HepG2 (cell line): ENCODE measurements around the gene PSMD12. TPM values are rescaled to one million over a fixed set of nuclear protein-coding genes. Genes with fewer than 3 reads are reported as not detected.

Experiments used
- BRD4 ChIP-seq: sonication (generic); formaldehyde crosslinking; IDR thresholded peaks from 2 replicates; pipeline ENCODE4 v1.4.0; 2020; ENCODE audit warnings: missing genetic modification reagents
- CBX2 ChIP-seq, 2 experiments: fragments of 200-600 bp in 1 of 2; sonication (generic); formaldehyde crosslinking in 1 of 2; IDR thresholded peaks; 2 replicates each; pipeline versions ENCODE4 v1.7.0 to v1.8.1; 2018 to 2022; ENCODE audit warnings: low read depth in 2 of 2, low read length in 1 of 2, mild to moderate bottlenecking in 1 of 2, missing genetic modification reagents in 1 of 2
- DNMT3B ChIP-seq: conservative IDR thresholded peaks from 2 replicates; pipeline ENCODE4 v1.6.1; 2016; ENCODE audit warnings: missing biosample characterization, control low read depth
- DR1 ChIP-seq: sonication (generic); formaldehyde crosslinking; IDR thresholded peaks from 2 replicates; pipeline ENCODE4 v1.8.0; 2021; ENCODE audit warnings: mild to moderate bottlenecking, missing genetic modification reagents, inconsistent platforms
- ELF1 ChIP-seq: sonication (generic); formaldehyde crosslinking; IDR thresholded peaks from 2 replicates; pipeline ENCODE4 v1.4.0; 2020; ENCODE audit warnings: missing genetic modification reagents
- HNF4G ChIP-seq, 2 experiments: sonication (generic) in 1 of 2; formaldehyde crosslinking in 1 of 2; IDR thresholded peaks; 2 replicates each; pipeline versions ENCODE4 v1.4.0 to v1.6.1; 2011 to 2020; ENCODE audit warnings: borderline replicate concordance in 2 of 2, low read depth in 2 of 2, mild to moderate bottlenecking in 2 of 2, low read length in 1 of 2, missing genetic modification reagents in 1 of 2, moderate library complexity in 1 of 2
- IRX3 ChIP-seq: sonication (generic); formaldehyde crosslinking; IDR thresholded peaks from 2 replicates; pipeline ENCODE4 v1.8.1; 2023; ENCODE audit warnings: mild to moderate bottlenecking, low read depth, missing genetic modification reagents, borderline replicate concordance
- RBM39 ChIP-seq: fragments of 200-400 bp; formaldehyde crosslinking; IDR thresholded peaks from one replicate; pipeline ENCODE4 v1.6.1; 2018; ENCODE audit warnings: antibody characterized with exemption, mild to moderate bottlenecking, low read depth, low read length; ENCODE audit not compliant: poor library complexity, severe bottlenecking
- TBL1XR1 ChIP-seq: fragments of 150-350 bp; IDR thresholded peaks from 2 replicates; pipeline ENCODE4 v1.6.1; 2014; ENCODE audit warnings: borderline replicate concordance, low read length; ENCODE audit not compliant: partially characterized antibody
- ZBTB20 ChIP-seq: sonication (generic); formaldehyde crosslinking; IDR thresholded peaks from 2 replicates; pipeline ENCODE4 v1.8.1; 2023; ENCODE audit warnings: missing genetic modification reagents, low read depth, mild to moderate bottlenecking, borderline replicate concordance
- ZNF280B ChIP-seq: sonication (generic); formaldehyde crosslinking; IDR thresholded peaks from 2 replicates; pipeline ENCODE4 v1.5.0; 2020; ENCODE audit warnings: missing genetic modification reagents, mild to moderate bottlenecking, borderline replicate concordance
- ZNF468 ChIP-seq: sonication (generic); formaldehyde crosslinking; IDR thresholded peaks from 2 replicates; pipeline ENCODE4 v1.8.0; 2022; ENCODE audit warnings: mild to moderate bottlenecking, moderate library complexity, missing genetic modification reagents
- ZNF580 ChIP-seq: IDR thresholded peaks from 2 replicates; pipeline ENCODE4 v1.6.1; 2016; ENCODE audit warnings: low read depth, borderline replicate concordance
- ZNF616 ChIP-seq: sonication (generic); formaldehyde crosslinking; IDR thresholded peaks from 2 replicates; pipeline ENCODE4 v1.5.0; 2020; ENCODE audit warnings: low read depth, mild to moderate bottlenecking, missing genetic modification reagents
- ZNF7 ChIP-seq: IDR thresholded peaks from 2 replicates; pipeline ENCODE4 v1.6.1; 2016; ENCODE audit warnings: missing biosample characterization, missing genetic modification reagents
- ZNF788 ChIP-seq: sonication (generic); formaldehyde crosslinking; IDR thresholded peaks from 2 replicates; pipeline ENCODE4 v1.5.0; 2020; ENCODE audit warnings: mild to moderate bottlenecking, missing genetic modification reagents, borderline replicate concordance
- ZNF800 ChIP-seq: sonication (generic); formaldehyde crosslinking; IDR thresholded peaks from 2 replicates; pipeline ENCODE4 v1.4.0; 2020; ENCODE audit warnings: missing genetic modification reagents
- ZSCAN5A ChIP-seq: sonication (generic); formaldehyde crosslinking; IDR thresholded peaks from 2 replicates; pipeline ENCODE4 v1.8.0; 2022; ENCODE audit warnings: mild to moderate bottlenecking, missing genetic modification reagents, borderline replicate concordance
- polyA plus RNA-seq, 8 experiments: library from polyadenylated mRNA; depleted of rRNA in 3 of 8; stranded (reverse) in 7 of 8; unstranded in 1 of 8; fragments of >200 nt; fragmentation: Illumina TruSeq in 4 of 8; extraction: Trizol in 4 of 8; gene quantifications; 2 replicates each; pipeline versions ENCODE4 v1.2.1 to v1.2.3, GENCODE V29; 2011 to 2016; ENCODE audit warnings: low read depth in 4 of 8, missing spikeins in 1 of 8, mixed read lengths in 1 of 8; ENCODE audit not compliant: insufficient read depth in 1 of 8
- total RNA-seq, 5 experiments: library from RNA; depleted of rRNA; stranded (reverse); fragments of >200 nt; fragmentation: Illumina TruSeq; extraction: Trizol; gene quantifications; 2 replicates each; pipeline ENCODE4 v1.2.3, GENCODE V29; 2016; ENCODE audit warnings: low read depth in 1 of 5
- TF ChIP-seq, protein P1 (sequence below): sonication (generic); formaldehyde crosslinking; IDR thresholded peaks from 2 replicates; pipeline ENCODE4 v1.4.0; 2020; ENCODE audit warnings: missing genetic modification reagents
- TF ChIP-seq, protein P2 (sequence below): sonication (generic); formaldehyde crosslinking; IDR thresholded peaks from 2 replicates; pipeline ENCODE4 v1.8.1; 2023; ENCODE audit warnings: mild to moderate bottlenecking, moderate library complexity, missing genetic modification reagents

Gene PSMD12
- total and polyA plus RNA-seq, 2 of the 13 experiments (the other 11 are each of a cell fraction or from before 2014, with no cell fraction given), result 27.4 to 71.7 TPM

GRCh38 chr17:67374329-67375053 is 8.1 kb upstream of the PSMD12 start (continued):
- TF ChIP-seq ZSCAN5A (CRISPR knock-in tag) (no peak; the same call in 1 of the 2 replicates), ZNF800 (0 out of 2 replicates have a peak, but pooled peaks have one; percentile 35), ZNF280B (CRISPR knock-in tag) (no peak), DR1 (CRISPR knock-in tag) (no peak), BRD4 (CRISPR knock-in tag) (no peak), HNF4G (IDR thresholded peaks at IDR 0.05; ENCODE audit: borderline replicate concordance, low read depth, low read length) (no peak), HNF4G (CRISPR knock-in tag; IDR thresholded peaks at IDR 0.05; ENCODE audit: borderline replicate concordance, low read depth) (no peak), IRX3 (CRISPR knock-in tag) (no peak), ZNF788 (CRISPR knock-in tag) (no peak), RBM39 (no peak), ELF1 (CRISPR knock-in tag) (no peak), ZNF468 (no peak), ZNF616 (CRISPR knock-in tag) (no peak), ZNF7 (CRISPR knock-in tag) (no peak), ZNF580 (no peak), CBX2 (IDR thresholded peaks at IDR 0.05; ENCODE audit: low read depth, low read length) (no peak), CBX2 (CRISPR knock-in tag; IDR thresholded peaks at IDR 0.05; ENCODE audit: low read depth) (no peak), TBL1XR1 (no peak), DNMT3B (CRISPR knock-in tag) (no peak), ZBTB20 (CRISPR knock-in tag) (no peak)
- TF ChIP-seq, protein P1, sequence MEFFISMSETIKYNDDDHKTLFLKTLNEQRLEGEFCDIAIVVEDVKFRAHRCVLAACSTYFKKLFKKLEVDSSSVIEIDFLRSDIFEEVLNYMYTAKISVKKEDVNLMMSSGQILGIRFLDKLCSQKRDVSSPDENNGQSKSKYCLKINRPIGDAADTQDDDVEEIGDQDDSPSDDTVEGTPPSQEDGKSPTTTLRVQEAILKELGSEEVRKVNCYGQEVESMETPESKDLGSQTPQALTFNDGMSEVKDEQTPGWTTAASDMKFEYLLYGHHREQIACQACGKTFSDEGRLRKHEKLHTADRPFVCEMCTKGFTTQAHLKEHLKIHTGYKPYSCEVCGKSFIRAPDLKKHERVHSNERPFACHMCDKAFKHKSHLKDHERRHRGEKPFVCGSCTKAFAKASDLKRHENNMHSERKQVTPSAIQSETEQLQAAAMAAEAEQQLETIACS (CRISPR knock-in tag), result no peak
- TF ChIP-seq, protein P2, sequence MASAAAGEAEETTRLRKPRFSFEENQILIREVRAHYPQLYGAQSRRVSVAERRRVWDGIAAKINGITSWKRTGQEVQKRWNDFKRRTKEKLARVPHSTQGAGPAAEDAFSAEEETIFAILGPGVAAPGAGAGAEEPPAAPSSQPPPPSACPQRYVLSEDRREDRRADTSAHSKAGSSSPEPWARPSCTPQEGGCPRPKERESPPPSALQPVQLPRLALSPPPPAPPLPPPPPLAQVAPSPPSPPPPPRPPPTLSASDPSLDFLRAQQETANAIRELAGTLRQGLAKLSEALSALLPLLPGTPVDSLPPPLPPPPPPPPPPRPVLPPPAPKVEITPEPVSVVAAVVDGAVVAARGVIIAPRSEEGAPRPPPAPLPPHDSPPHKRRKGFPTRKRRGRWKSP (CRISPR knock-in tag), result no peak
